ENCODE measurements around the gene NPDC1.

NPDC1 gene

GRCh38 chr9:137076636-137077009 lies 30.6 kb upstream of the NPDC1 start:
- no peak; the same call in 2 of the 3 replicates for ATAC-seq
- TF ChIP-seq TSHZ2 (CRISPR knock-in tag; IDR thresholded peaks at IDR 0.05) (no peak), ARNTL (CRISPR knock-in tag; IDR thresholded peaks at IDR 0.05; ENCODE audit: borderline replicate concordance, low read depth) (no peak), SNAI2 (CRISPR knock-in tag; IDR thresholded peaks at IDR 0.05) (no peak), RARB (CRISPR knock-in tag; IDR thresholded peaks at IDR 0.05) (no peak), PPARA (CRISPR knock-in tag; IDR thresholded peaks at IDR 0.05; ENCODE audit: borderline replicate concordance) (no peak), CSDC2 (CRISPR knock-in tag; IDR thresholded peaks at IDR 0.05) (no peak), ZNF70 (CRISPR knock-in tag; IDR thresholded peaks at IDR 0.05) (no peak), TCF4 (CRISPR knock-in tag; IDR thresholded peaks at IDR 0.05; ENCODE audit: borderline replicate concordance) (no peak), ZNF8 (CRISPR knock-in tag; IDR thresholded peaks at IDR 0.05) (no peak), CREB5 (CRISPR knock-in tag; IDR thresholded peaks at IDR 0.05; ENCODE audit: low read depth) (no peak), ZFP3 (CRISPR knock-in tag; IDR thresholded peaks at IDR 0.05) (no peak)

GRCh38 chr9:137075275-137075775 lies 29.3 kb upstream of the NPDC1 start:
- ATAC-seq, result no peak
- no peak for TF ChIP-seq ZNF8 (CRISPR knock-in tag; IDR thresholded peaks at IDR 0.05)
- no peak for TF ChIP-seq TOX (CRISPR knock-in tag; IDR thresholded peaks at IDR 0.05; ENCODE audit: borderline replicate concordance)
- no peak for TF ChIP-seq TCF4 (CRISPR knock-in tag; IDR thresholded peaks at IDR 0.05; ENCODE audit: borderline replicate concordance)
- TF ChIP-seq CSRNP3 (CRISPR knock-in tag; IDR thresholded peaks at IDR 0.05), result no peak
- no peak for TF ChIP-seq POU6F1 (CRISPR knock-in tag; IDR thresholded peaks at IDR 0.05; ENCODE audit: borderline replicate concordance, low read depth)
- no peak for TF ChIP-seq RARB (CRISPR knock-in tag; IDR thresholded peaks at IDR 0.05)
- TF ChIP-seq ZC3H10 (CRISPR knock-in tag; IDR thresholded peaks at IDR 0.05), result no peak
- TF ChIP-seq ARNTL (CRISPR knock-in tag; IDR thresholded peaks at IDR 0.05; ENCODE audit: borderline replicate concordance, low read depth), result no peak
- no peak for TF ChIP-seq GLIS3 (CRISPR knock-in tag; IDR thresholded peaks at IDR 0.05)
- TF ChIP-seq BACH2 (CRISPR knock-in tag; IDR thresholded peaks at IDR 0.05; ENCODE audit: borderline replicate concordance), result no peak
- no peak for TF ChIP-seq CSDC2 (CRISPR knock-in tag; IDR thresholded peaks at IDR 0.05)
- no peak for TF ChIP-seq ISL1 (CRISPR knock-in tag; IDR thresholded peaks at IDR 0.05)
- no peak for TF ChIP-seq PPARA (CRISPR knock-in tag; IDR thresholded peaks at IDR 0.05; ENCODE audit: borderline replicate concordance)
- no peak for TF ChIP-seq PATZ1 (CRISPR knock-in tag; IDR thresholded peaks at IDR 0.05; ENCODE audit: borderline replicate concordance)
- no peak for TF ChIP-seq SNAI2 (CRISPR knock-in tag; IDR thresholded peaks at IDR 0.05)
- no peak for TF ChIP-seq ZFP30 (CRISPR knock-in tag; IDR thresholded peaks at IDR 0.05)
- no peak for TF ChIP-seq ZFP3 (CRISPR knock-in tag; IDR thresholded peaks at IDR 0.05)
- TF ChIP-seq ZNF565 (CRISPR knock-in tag; conservative IDR thresholded peaks at IDR 0.05; ENCODE audit: low read depth), result no peak

Measured in SK-N-SH treated with all-trans-retinoic acid at 6 μM for 48 hours (cell line).